Psoas muscle (tissue), 8 donors: Measurements from ENCODE around the gene MALRD1. TPM values are rescaled to one million over a fixed set of nuclear protein-coding genes. Genes with fewer than 3 reads are reported as not detected.

Source experiments
- ATAC-seq, 4 donors: fragments of 200-7000 bp; cut with Tn5 transposase; one replicate each; pipeline ENCODE4 v1.9.1; 2020; ENCODE audit warnings: moderate library complexity in 3 of 4, mild to moderate bottlenecking in 2 of 4
- DNase-seq, 2 donors: peaks; one replicate each; pipeline ENCODE4 v3.0.0-alpha.2; 2020
- H3K27ac ChIP-seq: fragments of 200-600 bp; one replicate; pipeline ENCODE4 v1.8.0; 2022
- H3K27me3 ChIP-seq, 3 donors: fragments of 200-600 bp in 1 of 3; one replicate each; pipeline versions ENCODE4 v1.6.1 to v1.8.0; 2013 to 2022; ENCODE audit warnings: low read length in 2 of 3, mild to moderate bottlenecking in 2 of 3, moderate library complexity in 1 of 3; ENCODE audit not compliant: insufficient read depth in 3 of 3
- H3K36me3 ChIP-seq, 2 donors: fragments of 200-600 bp in 1 of 2; one replicate each; pipeline versions ENCODE4 v1.6.1 to v1.8.0; 2013 to 2022; ENCODE audit warnings: low read depth in 1 of 2, mild to moderate bottlenecking in 1 of 2, moderate library complexity in 1 of 2; ENCODE audit not compliant: insufficient read depth in 1 of 2
- H3K4me1 ChIP-seq: fragments of 200-600 bp; one replicate; pipeline ENCODE4 v1.8.0; 2022
- H3K4me3 ChIP-seq: fragments of 200-600 bp; one replicate; pipeline ENCODE4 v1.8.0; 2022; ENCODE audit warnings: mild to moderate bottlenecking
- H3K9me3 ChIP-seq: fragments of 200-600 bp; one replicate; pipeline ENCODE4 v1.8.0; 2022
- CTCF ChIP-seq: fragments of 200-600 bp; IDR thresholded peaks from one replicate; pipeline ENCODE4 v1.8.0; 2022; ENCODE audit warnings: antibody characterized with exemption
- WGBS, 3 donors: extraction: QIAGEN DNeasy Blood & Tissue Kit; methylation state at CpG; one replicate each; pipeline versions ENCODE4 v1.1.6 to v1.1.7; 2013; 5-methylcytosine and 5-hydroxymethylcytosine counted together
- intact Hi-C, 2 donors: fragments of 100-400 bp; cut with DNase I; formaldehyde crosslinking; loops; one replicate each; pipeline versions ENCODE4 v1.11.0 to v1.14.2; 2022
- long read RNA-seq, 2 donors: library from polyadenylated mRNA; unstranded; transcript quantifications; one replicate each; pipeline ENCODE4 v2.0.0, GENCODE V29; 2021
- polyA plus RNA-seq, 3 donors: library from polyadenylated mRNA; stranded (reverse); fragments of 200-250 nt; gene quantifications; one replicate each; pipeline ENCODE4 v1.2.3, GENCODE V29; 2013
- total RNA-seq, 4 donors: library from RNA; stranded (reverse); fragmentation: NEBNext Ultra II Directional in 2 of 4; extraction: Animal tissue kit (Norgen Biotek cat#: 25700) in 2 of 4; gene quantifications; one replicate each; pipeline versions ENCODE4 v1.2.1 to v1.2.4, GENCODE V29; 2021 to 2023
- donor health status: healthy with polysubstance abuse.
- donor health status: DM: no; HTN: no; CAD: no; lungs with moderate emphysema.
- donor health status: Bipolar disorder and iron deficiency.
- donor health status: healthy.
- donor health status: DM: yes; HTN: yes; CAD: no.
- donor health status: DM: no; HTN: no; CAD: no.
- donor health status: DM: no; HTN: no; CAD: no.
- donor health status: DM: yes; HTN: yes; CAD: no.

Gene MALRD1
- under 1 TPM in 2 of 4 donors, not detected in 2; 0.12 to 0.39 TPM for total RNA-seq
- polyA plus RNA-seq, result under 1 TPM in 2 of 3 donors, not detected in 1; 0.17 to 0.38 TPM
- long read RNA-seq, donor 1, partial matches to known transcripts, result 0 of 1 reads
- long read RNA-seq, donor 1, other reads (novel, unspliced or antisense), result 0 of 1 reads
- long read RNA-seq, donor 2, result 0 reads

DNA sequence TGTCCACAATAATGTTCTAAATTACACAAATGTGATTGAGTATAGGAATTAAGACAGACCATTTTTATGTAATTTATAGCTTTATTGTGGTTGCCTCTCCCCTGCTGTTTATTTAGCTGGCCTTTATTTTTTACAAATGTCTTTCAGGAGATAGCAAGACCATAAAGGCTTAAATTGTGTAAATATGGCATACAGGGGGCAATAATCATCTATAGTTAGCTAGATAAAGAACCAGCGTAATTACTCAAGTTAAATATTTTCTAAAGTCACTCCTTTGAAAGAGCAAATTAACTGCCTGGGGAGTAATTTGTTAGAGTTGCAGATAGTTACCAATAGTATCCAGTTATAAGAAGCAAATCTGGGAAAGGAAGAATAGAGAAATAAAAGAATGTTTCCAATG lies at the start of gene MALRD1:
TSS of gene MALRD1 (plus strand) at position 313 of the 400 bp plus-strand sequence. CDS start 138 bp downstream, outside the sequence.
- TF ChIP-seq CTCF, result no peak
- H3K27me3 ChIP-seq, result no peaks in the 10 kb centered on the region
- intact Hi-C loops, result no loop called here
- H3K36me3 ChIP-seq, result no peaks in the 10 kb centered on the region
- H3K9me3 ChIP-seq, result no peaks in the 10 kb centered on the region
- H3K27ac ChIP-seq, result no peak within 1 kb of the TSS
- H3K4me3 ChIP-seq, result no peak within 1 kb of the TSS
- ATAC-seq (no peak), DNase-seq (no peak)
- no peaks in the 10 kb centered on the region for H3K4me1 ChIP-seq
- WGBS, 3 donors, result 91 to 94% (median 91%) methylated on average over 1 of the region's 1 CpG

- no peaks in the 10 kb centered on the region for H3K36me3 ChIP-seq
- ATAC-seq (no peak), DNase-seq (no peak)
- WGBS, 3 donors, result 7 to 34% (median 26%) methylated on average over 3 of the region's 3 CpGs
- no peak for TF ChIP-seq CTCF
- H3K9me3 ChIP-seq, result no peaks in the 10 kb centered on the region
- no peaks in the 10 kb centered on the region for H3K27me3 ChIP-seq
- H3K4me1 ChIP-seq, result no peaks in the 10 kb centered on the region
- intact Hi-C loops, result no loop called here
- H3K27ac ChIP-seq, result no peak overlapping the region
- H3K4me3 ChIP-seq, result no peak overlapping the region
Measured at GRCh38 chr10:19003341-19003740, 45.3 kb upstream of the MALRD1 start.

DNA sequence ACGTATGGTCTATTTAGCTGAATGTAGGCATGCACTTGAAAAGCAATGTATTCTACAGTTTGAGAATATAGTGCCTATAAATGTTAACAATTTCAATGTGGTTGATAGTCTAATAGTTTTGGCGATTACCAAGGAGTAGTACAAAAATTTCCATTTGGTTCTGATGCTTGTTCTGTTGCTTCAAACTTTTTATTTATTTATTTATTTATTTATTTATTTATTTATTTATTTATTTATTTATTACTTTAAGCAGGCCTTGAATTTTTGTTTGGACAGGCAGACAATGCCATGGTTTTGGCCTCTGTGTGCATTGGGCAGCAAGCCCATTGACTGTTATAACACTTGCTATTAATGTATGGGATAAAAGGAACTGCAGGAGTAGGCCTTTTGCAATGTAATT lies 36.5 kb upstream of the MALRD1 start:
- DNase-seq, result no peak
- intact Hi-C loops, result no loop called here
- H3K36me3 ChIP-seq, result no peaks in the 10 kb centered on the region
- no peak overlapping the region for H3K27ac ChIP-seq
- 91 to 95% (median 93%) methylated on average over 2 of the region's 2 CpGs for WGBS, 3 donors
- ATAC-seq, result no peak
- no peak for TF ChIP-seq CTCF
- no peak overlapping the region for H3K4me3 ChIP-seq
- no peaks in the 10 kb centered on the region for H3K4me1 ChIP-seq
- H3K27me3 ChIP-seq, result no peaks in the 10 kb centered on the region
- H3K9me3 ChIP-seq, result peaks cover 2% of the 10 kb centered on the region

GRCh38 chr10:19014034-19014433 lies 34.6 kb upstream of the MALRD1 start:
- no peak for ATAC-seq
- no peak for TF ChIP-seq CTCF
- no peak for DNase-seq
- Histone ChIP-seq H3K4me3 (no peak overlapping the region), H3K4me1 (no peaks in the 10 kb centered on the region), H3K36me3 (no peaks in the 10 kb centered on the region), H3K27me3 (no peaks in the 10 kb centered on the region), H3K9me3 (peaks cover 2% of the 10 kb centered on the region), H3K27ac (no peak overlapping the region)
- intact Hi-C loops, result no loop called here

- Histone ChIP-seq H3K4me3 (no peak overlapping the region), H3K36me3 (no peaks in the 10 kb centered on the region), H3K27me3 (no peaks in the 10 kb centered on the region), H3K4me1 (no peaks in the 10 kb centered on the region), H3K27ac (no peak overlapping the region), H3K9me3 (peaks cover 2% of the 10 kb centered on the region)
- no peak for TF ChIP-seq CTCF
- DNase-seq (no peak), ATAC-seq (no peak)
- intact Hi-C loops, result no loop called here
Measured at GRCh38 chr10:19014498-19014897, 34.1 kb upstream of the MALRD1 start.
